ENCODE data around the gene FANCE.

The FANCE gene

GRCh38 chr6:35486005-35486925, 34.1 kb downstream of the FANCE start:
- TF ChIP-seq CTCF (IDR thresholded peaks at IDR 0.05): no peak
- Mint-ChIP-seq H3K4me3 (peak overlapping the region; percentile 31), H3K9me3 (no peaks in the 10 kb centered on the region), H3K27ac (peak overlapping the region; percentile 74), H3K4me1 (peaks cover 62% of the 10 kb centered on the region), H3K27me3 (ENCODE audit: low read depth, poor library complexity) (no peaks in the 10 kb centered on the region), H3K36me3 (ENCODE audit: low read depth) (peaks cover 9% of the 10 kb centered on the region)
- peak; percentile 67 for DNase-seq

GRCh38 chr6:35487658-35488516, 35.7 kb downstream of the FANCE start:
- Mint-ChIP-seq H3K4me1 (peaks cover 71% of the 10 kb centered on the region), H3K4me3 (peak overlapping the region; percentile 41), H3K9me3 (no peaks in the 10 kb centered on the region), H3K36me3 (ENCODE audit: low read depth) (peaks cover 7% of the 10 kb centered on the region), H3K27ac (peak overlapping the region; percentile 66), H3K27me3 (ENCODE audit: low read depth, poor library complexity) (no peaks in the 10 kb centered on the region)
- TF ChIP-seq CTCF (IDR thresholded peaks at IDR 0.05): no peak
- DNase-seq: no peak

GRCh38 chr6:35488517-35488862, 36.4 kb downstream of the FANCE start:
- no peak overlapping the region for H3K4me3 Mint-ChIP-seq
- peaks cover 71% of the 10 kb centered on the region for H3K4me1 Mint-ChIP-seq
- no peak for TF ChIP-seq CTCF (IDR thresholded peaks at IDR 0.05)
- no peak for DNase-seq
- peaks cover under 1% of the 10 kb centered on the region for H3K36me3 Mint-ChIP-seq (ENCODE audit: low read depth)
- H3K27ac Mint-ChIP-seq: peak overlapping the region; percentile 66
- no peaks in the 10 kb centered on the region for H3K9me3 Mint-ChIP-seq
- H3K27me3 Mint-ChIP-seq (ENCODE audit: low read depth, poor library complexity): no peaks in the 10 kb centered on the region

- no peak for TF ChIP-seq CTCF (IDR thresholded peaks at IDR 0.05)
- DNase-seq: no peak
- peaks cover 77% of the 10 kb centered on the region for H3K4me1 Mint-ChIP-seq
- H3K27me3 Mint-ChIP-seq (ENCODE audit: low read depth, poor library complexity): no peaks in the 10 kb centered on the region
- no peaks in the 10 kb centered on the region for H3K36me3 Mint-ChIP-seq (ENCODE audit: low read depth)
- H3K27ac Mint-ChIP-seq: no peak overlapping the region
- H3K4me3 Mint-ChIP-seq: no peak overlapping the region
- no peaks in the 10 kb centered on the region for H3K9me3 Mint-ChIP-seq
These were observed 36.9 kb downstream of the FANCE start for GRCh38 chr6:35489066-35489465.

- Mint-ChIP-seq H3K4me1 (peaks cover 83% of the 10 kb centered on the region), H3K27ac (peak overlapping the region; percentile 68), H3K27me3 (ENCODE audit: low read depth, poor library complexity) (no peaks in the 10 kb centered on the region), H3K4me3 (peak overlapping the region; percentile 68), H3K9me3 (no peaks in the 10 kb centered on the region), H3K36me3 (ENCODE audit: low read depth) (no peaks in the 10 kb centered on the region)
- peak; percentile 80 for DNase-seq
- no peak for TF ChIP-seq CTCF (IDR thresholded peaks at IDR 0.05)
These were observed 38.1 kb downstream of the FANCE start for GRCh38 chr6:35489995-35490791.
